Neural progenitor cell (in vitro differentiated cells): ENCODE results near the gene ZNF146. TPM values are rescaled to one million over a fixed set of nuclear protein-coding genes. Genes with fewer than 3 reads are reported as not detected.

ENCODE experiments used
- DNase-seq: peaks from one replicate; pipeline ENCODE4 v3.0.0-alpha.2; 2016; ENCODE audit warnings: low spot score
- H2AFZ ChIP-seq: fragments of 200-600 bp; sonication (generic); replicated peaks from 2 replicates; pipeline ENCODE4 v1.6.1; 2016; ENCODE audit warnings: antibody characterized with exemption
- H3F3A ChIP-seq: fragments of 200-600 bp; sonication (generic); 2 replicates; pipeline ENCODE4 v1.6.1; 2016; ENCODE audit warnings: antibody characterized with exemption, low read depth
- H3K27ac ChIP-seq: fragments of 200-600 bp; sonication (generic); 2 replicates; pipeline ENCODE4 v1.5.1; 2016; ENCODE audit warnings: mild to moderate bottlenecking
- H3K27me3 ChIP-seq: fragments of 200-600 bp; sonication (generic); 2 replicates; pipeline ENCODE4 v1.6.1; 2016; ENCODE audit warnings: mild to moderate bottlenecking, moderate library complexity
- H3K36me3 ChIP-seq: fragments of 200-600 bp; sonication (generic); 2 replicates; pipeline ENCODE4 v1.5.1; 2016
- H3K4me1 ChIP-seq: fragments of 200-600 bp; sonication (generic); 2 replicates; pipeline ENCODE4 v1.6.1; 2016; ENCODE audit warnings: mixed run types
- H3K4me2 ChIP-seq: fragments of 200-600 bp; sonication (generic); 2 replicates; pipeline ENCODE4 v1.6.1; 2016
- H3K4me3 ChIP-seq: fragments of 200-600 bp; sonication (generic); 2 replicates; pipeline ENCODE4 v1.5.1; 2016
- H3K79me2 ChIP-seq: fragments of 200-600 bp; sonication (generic); 2 replicates; pipeline ENCODE4 v1.6.1; 2016; ENCODE audit warnings: low read depth
- H3K9ac ChIP-seq: fragments of 200-600 bp; sonication (generic); 2 replicates; pipeline ENCODE4 v1.6.1; 2016
- H3K9me3 ChIP-seq: fragments of 200-600 bp; sonication (generic); 2 replicates; pipeline ENCODE4 v1.5.1; 2016; ENCODE audit warnings: low read depth
- H4K20me1 ChIP-seq: fragments of 200-600 bp; sonication (generic); 2 replicates; pipeline ENCODE4 v1.6.1; 2016; ENCODE audit warnings: low read depth
- H3K27ac Mint-ChIP-seq: 3 replicates; pipeline ENCODE4 v1.8.0; 2021; ENCODE audit warnings: mixed read lengths
- H3K27me3 Mint-ChIP-seq: 2 replicates; pipeline ENCODE4 v1.8.0; 2022; ENCODE audit warnings: low read depth, mild to moderate bottlenecking, inconsistent platforms, moderate library complexity, mixed read lengths; ENCODE audit not compliant: insufficient read depth
- H3K36me3 Mint-ChIP-seq: 3 replicates; pipeline ENCODE4 v1.8.0; 2021; ENCODE audit warnings: mixed read lengths
- H3K4me1 Mint-ChIP-seq: 3 replicates; pipeline ENCODE4 v1.8.0; 2021; ENCODE audit warnings: mixed read lengths
- H3K4me3 Mint-ChIP-seq: 3 replicates; pipeline ENCODE4 v1.8.0; 2021; ENCODE audit warnings: mild to moderate bottlenecking, moderate library complexity, mixed read lengths
- H3K9me3 Mint-ChIP-seq: 3 replicates; pipeline ENCODE4 v1.8.0; 2020; ENCODE audit warnings: mixed read lengths
- CTCF ChIP-seq: fragments of 200-600 bp; sonication (generic); IDR thresholded peaks from 2 replicates; pipeline ENCODE4 v1.5.1; 2017; ENCODE audit warnings: antibody characterized with exemption, mild to moderate bottlenecking
- EZH2 ChIP-seq: fragments of 200-600 bp; sonication (generic); IDR thresholded peaks from 2 replicates; pipeline ENCODE4 v1.6.1; 2017; ENCODE audit warnings: antibody characterized with exemption, mild to moderate bottlenecking, moderate library complexity
- EZH2phosphoT487 ChIP-seq: fragments of 200-600 bp; sonication (generic); IDR thresholded peaks from 2 replicates; pipeline ENCODE4 v1.6.1; 2017; ENCODE audit warnings: antibody characterized with exemption
- total RNA-seq: library from RNA; depleted of rRNA; stranded (reverse); fragments of >200 nt; gene quantifications from 2 replicates; pipeline ENCODE4 v1.2.3, GENCODE V29; 2015; ENCODE audit warnings: low replicate concordance

ZNF146 gene
- total RNA-seq, 1 donor from 2014 or later, result 282 TPM

- H3K36me3 Mint-ChIP-seq, result peaks cover 3% of the 10 kb centered on the region
- H3K4me1 ChIP-seq, result no peaks in the 10 kb centered on the region
Observed at GRCh38 chr19:36207605-36208252, 7.2 kb upstream of the ZNF146 start.

GRCh38 chr19:36209372-36209771 lies 5.5 kb upstream of the ZNF146 start:
- Histone ChIP-seq H3F3A (no peaks in the 10 kb centered on the region), H3K36me3 (no peaks in the 10 kb centered on the region), H3K4me3 (no peak overlapping the region), H3K79me2 (peaks cover 8% of the 10 kb centered on the region), H3K9ac (no peak overlapping the region), H3K27ac (no peak overlapping the region), H3K4me1 (no peaks in the 10 kb centered on the region), H3K4me2 (no peak overlapping the region), H3K9me3 (no peaks in the 10 kb centered on the region), H2AFZ (no peak overlapping the region), H4K20me1 (no peaks in the 10 kb centered on the region), H3K27me3 (no peaks in the 10 kb centered on the region)
- H3K36me3 Mint-ChIP-seq, result peaks cover 2% of the 10 kb centered on the region
- H3K4me3 Mint-ChIP-seq, result no peak overlapping the region
- H3K4me1 Mint-ChIP-seq, result no peaks in the 10 kb centered on the region
- TF ChIP-seq EZH2 (no peak), CTCF (no peak), EZH2phosphoT487 (no peak)
- H3K27me3 Mint-ChIP-seq, result peaks cover 2% of the 10 kb centered on the region
- H3K27ac Mint-ChIP-seq, result no peak overlapping the region
- no peaks in the 10 kb centered on the region for H3K9me3 Mint-ChIP-seq
- no peak for DNase-seq

More at GRCh38 chr19:36207605-36208252, 7.2 kb upstream of the ZNF146 start:
- Histone ChIP-seq H2AFZ (no peak overlapping the region), H3K9me3 (no peaks in the 10 kb centered on the region), H3K79me2 (no peaks in the 10 kb centered on the region), H3K27me3 (no peaks in the 10 kb centered on the region), H3K27ac (no peak overlapping the region), H3K9ac (no peak overlapping the region), H3K4me3 (no peak overlapping the region), H3K36me3 (no peaks in the 10 kb centered on the region), H3F3A (no peaks in the 10 kb centered on the region), H4K20me1 (no peaks in the 10 kb centered on the region), H3K4me2 (no peak overlapping the region)
- Mint-ChIP-seq H3K27ac (no peak overlapping the region), H3K9me3 (no peaks in the 10 kb centered on the region), H3K27me3 (peaks cover 2% of the 10 kb centered on the region), H3K4me1 (no peaks in the 10 kb centered on the region), H3K4me3 (no peak overlapping the region)
- no peak for TF ChIP-seq EZH2phosphoT487
- no peak for DNase-seq

- Histone ChIP-seq H3K9me3 (no peaks in the 10 kb centered on the region), H3K4me3 (no peak overlapping the region), H4K20me1 (no peaks in the 10 kb centered on the region), H3K27me3 (no peaks in the 10 kb centered on the region), H2AFZ (no peak overlapping the region), H3K36me3 (no peaks in the 10 kb centered on the region), H3K4me2 (no peak overlapping the region), H3K79me2 (peaks cover 13% of the 10 kb centered on the region), H3F3A (peaks cover 5% of the 10 kb centered on the region), H3K4me1 (no peaks in the 10 kb centered on the region), H3K9ac (no peak overlapping the region), H3K27ac (no peak overlapping the region)
- Mint-ChIP-seq H3K9me3 (no peaks in the 10 kb centered on the region), H3K36me3 (peaks cover 2% of the 10 kb centered on the region), H3K27ac (no peak overlapping the region), H3K4me1 (no peaks in the 10 kb centered on the region), H3K4me3 (no peak overlapping the region), H3K27me3 (no peaks in the 10 kb centered on the region)
- TF ChIP-seq EZH2phosphoT487, result no peak
- no peak for TF ChIP-seq EZH2
- no peak for TF ChIP-seq CTCF
- DNase-seq, result no peak
Observed at GRCh38 chr19:36210497-36210896, 4.4 kb upstream of the ZNF146 start.

GRCh38 chr19:36212895-36213294 lies 2.0 kb upstream of the ZNF146 start:
- Histone ChIP-seq H2AFZ (no peak overlapping the region), H3K9me3 (no peaks in the 10 kb centered on the region), H3K36me3 (no peaks in the 10 kb centered on the region), H3K79me2 (peaks cover 37% of the 10 kb centered on the region), H3K27me3 (no peaks in the 10 kb centered on the region), H3K4me2 (no peak overlapping the region), H3K27ac (no peak overlapping the region), H3K9ac (no peak overlapping the region), H3K4me3 (no peak overlapping the region), H3F3A (peaks cover 7% of the 10 kb centered on the region), H3K4me1 (no peaks in the 10 kb centered on the region), H4K20me1 (peaks cover 12% of the 10 kb centered on the region)
- Mint-ChIP-seq H3K4me3 (peak overlapping the region; percentile 76), H3K36me3 (peaks cover 14% of the 10 kb centered on the region), H3K27me3 (no peaks in the 10 kb centered on the region), H3K27ac (no peak overlapping the region), H3K4me1 (peaks cover 5% of the 10 kb centered on the region), H3K9me3 (peaks cover 17% of the 10 kb centered on the region)
- no peak for DNase-seq
- TF ChIP-seq EZH2 (no peak), CTCF (no peak), EZH2phosphoT487 (no peak)
